Esophagus muscularis mucosa (tissue), 4 donors: ENCODE results near the gene TAS2R50.

Experiments
- EP300 ChIP-seq: sonication (generic); formaldehyde crosslinking; IDR thresholded peaks from one replicate; pipeline ENCODE4 v1.6.1; 2017; ENCODE audit warnings: antibody characterized with exemption
- POLR2A ChIP-seq: fragments of 450-650 bp; IDR thresholded peaks from one replicate; pipeline ENCODE4 v1.6.1; 2017; ENCODE audit warnings: antibody characterized with exemption, moderate library complexity, mild to moderate bottlenecking, low read depth
- POLR2AphosphoS5 ChIP-seq, 2 donors: sonication (generic); formaldehyde crosslinking; IDR thresholded peaks; one replicate each; pipeline ENCODE4 v1.6.1; 2017; ENCODE audit warnings: antibody characterized with exemption in 2 of 2
- TF ChIP-seq, protein P1 (sequence below), 3 experiments: fragments of 200-600 bp in 2 of 3; fragments of 450-650 bp in 1 of 3; sonication (generic) in 2 of 3; IDR thresholded peaks; one replicate each; pipeline ENCODE4 v1.5.1; 2017 to 2019; ENCODE audit warnings: antibody characterized with exemption in 3 of 3, mild to moderate bottlenecking in 2 of 3, moderate library complexity in 1 of 3

DNA sequence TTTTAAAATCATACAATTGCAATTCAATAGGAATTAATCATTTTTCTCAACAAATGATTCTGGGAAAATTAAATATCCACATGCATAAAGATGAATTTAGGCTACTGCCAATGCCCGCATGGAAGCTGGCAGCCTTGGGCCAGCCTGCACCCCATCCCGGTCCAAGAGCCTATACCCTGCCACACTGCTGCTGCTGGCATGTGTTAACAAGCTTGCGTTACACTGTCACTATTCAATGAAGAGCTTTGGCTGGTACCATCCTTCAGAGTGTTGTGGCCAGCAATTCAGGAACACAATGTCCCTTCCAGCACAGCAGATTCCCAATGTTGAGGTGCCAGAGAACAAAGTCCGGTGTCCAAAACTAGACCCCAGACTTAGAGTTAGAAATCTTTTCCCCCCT, 34.1 kb downstream of the TAS2R50 start:
- TF ChIP-seq, protein P1, sequence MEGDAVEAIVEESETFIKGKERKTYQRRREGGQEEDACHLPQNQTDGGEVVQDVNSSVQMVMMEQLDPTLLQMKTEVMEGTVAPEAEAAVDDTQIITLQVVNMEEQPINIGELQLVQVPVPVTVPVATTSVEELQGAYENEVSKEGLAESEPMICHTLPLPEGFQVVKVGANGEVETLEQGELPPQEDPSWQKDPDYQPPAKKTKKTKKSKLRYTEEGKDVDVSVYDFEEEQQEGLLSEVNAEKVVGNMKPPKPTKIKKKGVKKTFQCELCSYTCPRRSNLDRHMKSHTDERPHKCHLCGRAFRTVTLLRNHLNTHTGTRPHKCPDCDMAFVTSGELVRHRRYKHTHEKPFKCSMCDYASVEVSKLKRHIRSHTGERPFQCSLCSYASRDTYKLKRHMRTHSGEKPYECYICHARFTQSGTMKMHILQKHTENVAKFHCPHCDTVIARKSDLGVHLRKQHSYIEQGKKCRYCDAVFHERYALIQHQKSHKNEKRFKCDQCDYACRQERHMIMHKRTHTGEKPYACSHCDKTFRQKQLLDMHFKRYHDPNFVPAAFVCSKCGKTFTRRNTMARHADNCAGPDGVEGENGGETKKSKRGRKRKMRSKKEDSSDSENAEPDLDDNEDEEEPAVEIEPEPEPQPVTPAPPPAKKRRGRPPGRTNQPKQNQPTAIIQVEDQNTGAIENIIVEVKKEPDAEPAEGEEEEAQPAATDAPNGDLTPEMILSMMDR (IDR thresholded peaks at IDR 0.05): no peak
- TF ChIP-seq POLR2AphosphoS5 (IDR thresholded peaks at IDR 0.05): no peak
- no peak for TF ChIP-seq POLR2A
- no peak for TF ChIP-seq EP300
